ENCODE measurements around the gene SEC61A1. TPM values are rescaled to one million over a fixed set of nuclear protein-coding genes. Genes with fewer than 3 reads are reported as not detected.

SEC61A1 gene
- total RNA-seq, 1 donor: 383 TPM

DNA sequence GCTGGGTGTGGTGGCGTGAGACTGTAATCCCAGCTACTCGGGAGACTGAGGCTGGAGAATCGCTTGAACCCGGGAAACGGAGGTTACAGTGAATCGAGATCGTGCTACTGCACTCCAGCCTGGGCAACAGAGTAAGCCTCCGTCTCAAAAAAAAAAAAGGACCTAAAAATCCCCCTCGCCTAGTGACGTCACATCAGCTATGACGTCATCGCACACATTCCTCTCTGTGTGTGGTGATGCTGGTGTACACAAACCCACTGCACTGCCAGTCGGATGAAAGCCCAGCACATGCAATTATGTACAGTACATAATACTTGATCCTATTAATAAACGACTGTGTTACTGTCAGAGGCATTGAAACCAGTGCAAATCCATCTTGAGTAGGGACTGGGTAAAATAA lies 40.2 kb upstream of the SEC61A1 start:
- DNase-seq (ENCODE audit: low read depth): no peak
- no peak overlapping the region for H3K4me3 ChIP-seq (ENCODE audit: low read depth, low read length)
- TF ChIP-seq, protein P1, sequence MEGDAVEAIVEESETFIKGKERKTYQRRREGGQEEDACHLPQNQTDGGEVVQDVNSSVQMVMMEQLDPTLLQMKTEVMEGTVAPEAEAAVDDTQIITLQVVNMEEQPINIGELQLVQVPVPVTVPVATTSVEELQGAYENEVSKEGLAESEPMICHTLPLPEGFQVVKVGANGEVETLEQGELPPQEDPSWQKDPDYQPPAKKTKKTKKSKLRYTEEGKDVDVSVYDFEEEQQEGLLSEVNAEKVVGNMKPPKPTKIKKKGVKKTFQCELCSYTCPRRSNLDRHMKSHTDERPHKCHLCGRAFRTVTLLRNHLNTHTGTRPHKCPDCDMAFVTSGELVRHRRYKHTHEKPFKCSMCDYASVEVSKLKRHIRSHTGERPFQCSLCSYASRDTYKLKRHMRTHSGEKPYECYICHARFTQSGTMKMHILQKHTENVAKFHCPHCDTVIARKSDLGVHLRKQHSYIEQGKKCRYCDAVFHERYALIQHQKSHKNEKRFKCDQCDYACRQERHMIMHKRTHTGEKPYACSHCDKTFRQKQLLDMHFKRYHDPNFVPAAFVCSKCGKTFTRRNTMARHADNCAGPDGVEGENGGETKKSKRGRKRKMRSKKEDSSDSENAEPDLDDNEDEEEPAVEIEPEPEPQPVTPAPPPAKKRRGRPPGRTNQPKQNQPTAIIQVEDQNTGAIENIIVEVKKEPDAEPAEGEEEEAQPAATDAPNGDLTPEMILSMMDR (IDR thresholded peaks at IDR 0.05; ENCODE audit: insufficient read depth, low read depth, low read length): no peak

DNA sequence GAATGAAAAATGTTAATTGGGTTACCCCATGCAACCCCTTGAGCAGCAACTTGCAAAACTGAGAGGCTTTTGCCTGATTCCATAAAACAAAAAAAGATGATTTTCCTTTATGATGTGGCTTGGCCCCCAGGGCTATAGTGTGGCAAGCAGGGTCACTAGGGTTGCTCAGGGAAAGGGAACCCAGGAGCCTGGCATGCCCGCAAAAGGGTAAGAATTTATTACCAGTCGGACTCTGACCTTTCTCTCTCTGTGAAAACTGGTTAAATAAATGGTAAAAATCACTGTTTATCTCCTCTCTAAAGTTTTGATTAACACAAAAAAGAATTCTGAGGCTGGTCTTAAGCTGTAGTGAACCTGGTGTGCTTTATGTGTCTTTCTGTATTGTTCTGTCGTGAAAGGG lies 37.7 kb upstream of the SEC61A1 start:
- H3K4me3 ChIP-seq (ENCODE audit: low read depth, low read length): no peak overlapping the region
- TF ChIP-seq, protein P1 (IDR thresholded peaks at IDR 0.05; ENCODE audit: insufficient read depth, low read depth, low read length): no peak
- DNase-seq (ENCODE audit: low read depth): no peak

DNA sequence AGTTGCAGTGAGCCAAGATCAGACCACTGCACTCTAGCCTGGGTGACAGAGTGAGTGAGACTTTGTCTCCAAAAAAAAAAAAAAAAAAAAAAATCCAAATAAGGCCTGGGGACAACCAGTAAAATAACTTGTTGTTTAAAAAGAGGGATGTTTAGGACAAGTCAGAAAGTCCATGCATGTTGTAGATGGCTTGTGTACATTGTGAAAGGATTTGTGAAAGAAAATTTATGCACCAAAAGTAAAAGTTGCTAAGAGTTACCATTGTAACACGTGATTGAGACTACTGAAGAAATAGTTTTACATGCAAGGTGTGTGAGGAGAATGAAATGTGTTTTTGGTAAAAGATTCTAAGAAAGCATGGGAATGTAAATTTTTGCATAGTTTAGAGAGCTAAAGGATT lies 35.7 kb upstream of the SEC61A1 start:
- DNase-seq (ENCODE audit: low read depth): no peak
- H3K4me3 ChIP-seq (ENCODE audit: low read depth, low read length): no peak overlapping the region
- TF ChIP-seq, protein P1 (IDR thresholded peaks at IDR 0.05; ENCODE audit: insufficient read depth, low read depth, low read length): no peak

DNA sequence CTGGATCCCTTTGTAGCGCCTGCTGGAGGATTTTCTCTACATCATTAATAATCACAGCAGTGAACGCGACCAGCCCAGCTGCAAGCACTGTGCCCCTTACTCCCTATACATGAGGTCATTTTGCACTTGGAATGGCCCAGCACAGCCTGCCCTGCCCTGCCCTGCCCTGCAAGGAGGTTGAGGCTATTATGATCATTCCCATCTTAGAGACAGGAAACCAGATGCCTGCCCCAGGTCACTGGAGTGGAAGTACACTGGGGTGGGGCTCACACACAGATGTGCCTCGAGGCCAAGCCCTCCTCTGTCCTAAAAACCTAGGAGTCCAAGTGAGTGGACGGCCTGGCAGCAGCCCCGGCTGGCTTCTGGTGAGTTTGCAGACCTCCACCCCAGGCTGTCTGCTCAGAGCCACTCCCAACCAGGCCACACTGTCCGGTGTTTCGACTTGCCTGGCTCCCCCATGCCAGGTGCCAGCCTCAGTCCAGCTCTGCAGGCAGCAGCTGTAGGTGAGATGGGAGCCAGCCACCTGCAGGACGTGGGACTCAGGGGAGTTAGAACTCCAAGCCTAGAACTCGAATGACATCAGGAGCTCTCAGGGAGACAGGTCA lies 30.4 kb upstream of the SEC61A1 start:
- no peak for DNase-seq (ENCODE audit: low read depth)
- H3K4me3 ChIP-seq (ENCODE audit: low read depth, low read length): no peak overlapping the region
- TF ChIP-seq, protein P1 (IDR thresholded peaks at IDR 0.05; ENCODE audit: insufficient read depth, low read depth, low read length): no peak

DNA sequence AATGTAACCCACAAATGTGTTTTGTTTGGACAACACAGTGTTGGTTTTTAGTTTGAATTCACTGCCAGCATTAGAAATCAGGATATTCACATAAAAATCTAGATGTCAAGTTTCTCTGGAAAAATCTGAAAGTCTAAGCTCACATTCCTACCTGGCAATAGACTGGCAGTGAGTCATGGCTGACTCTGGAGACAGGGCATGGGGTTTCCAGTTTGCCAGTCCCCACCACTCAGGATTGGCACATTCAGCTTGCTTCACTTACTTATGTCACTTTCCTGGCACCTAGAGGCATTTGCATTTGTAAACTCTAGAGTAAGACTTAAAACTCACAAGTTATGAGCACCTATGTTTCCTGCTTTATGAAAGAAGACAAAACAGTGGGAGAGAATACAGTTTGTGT lies 19.1 kb upstream of the SEC61A1 start:
- no peak for DNase-seq (ENCODE audit: low read depth)
- no peak overlapping the region for H3K4me3 ChIP-seq (ENCODE audit: low read depth, low read length)
- TF ChIP-seq, protein P1 (IDR thresholded peaks at IDR 0.05; ENCODE audit: insufficient read depth, low read depth, low read length): no peak

DNA sequence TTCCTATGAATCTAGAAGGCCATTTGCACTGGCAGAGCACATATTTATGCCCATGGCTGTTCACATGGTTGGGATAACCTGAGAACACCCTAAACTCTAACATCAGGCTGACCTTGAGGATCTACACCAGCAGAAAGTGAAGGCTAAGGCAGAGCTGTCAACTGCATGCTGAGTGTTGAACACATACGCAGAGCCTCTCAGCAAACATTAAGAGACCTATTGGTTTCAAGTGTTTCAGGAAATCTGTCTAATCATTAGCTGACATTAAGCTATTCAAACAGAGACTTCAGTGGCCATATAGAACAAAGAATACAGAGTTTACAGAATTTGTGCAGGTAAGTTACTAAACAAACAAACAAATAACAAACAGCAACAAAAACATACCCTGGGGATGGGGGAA lies 16.1 kb upstream of the SEC61A1 start:
- H3K4me3 ChIP-seq (ENCODE audit: low read depth, low read length): no peak overlapping the region
- no peak for DNase-seq (ENCODE audit: low read depth)
- TF ChIP-seq, protein P1 (IDR thresholded peaks at IDR 0.05; ENCODE audit: insufficient read depth, low read depth, low read length): no peak

DNA sequence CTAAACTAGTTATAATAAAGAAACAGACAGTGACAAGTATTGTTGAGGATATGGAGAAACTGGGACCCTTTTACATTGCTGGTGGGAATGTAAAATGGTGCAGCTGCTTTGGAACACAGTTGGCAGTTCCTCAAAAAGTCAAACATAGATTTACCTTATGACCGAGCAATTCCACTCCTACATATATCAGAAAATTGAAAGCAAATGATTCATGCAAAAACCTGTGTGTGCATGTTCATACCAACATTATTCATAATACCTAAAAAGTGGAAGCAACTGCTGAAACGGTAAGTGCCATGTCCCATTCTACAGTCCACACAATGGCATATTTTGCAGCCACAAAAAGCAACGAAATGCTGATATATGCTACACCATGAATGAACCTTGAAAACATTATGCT lies 12.2 kb upstream of the SEC61A1 start:
- H3K4me3 ChIP-seq (ENCODE audit: low read depth, low read length): no peak overlapping the region
- TF ChIP-seq, protein P1 (IDR thresholded peaks at IDR 0.05; ENCODE audit: insufficient read depth, low read depth, low read length): no peak
- no peak for DNase-seq (ENCODE audit: low read depth)

Measured in fibroblast of villous mesenchyme (primary cell).